Glutamatergic neuron (in vitro differentiated cells): ENCODE results near the gene CD69. TPM values are rescaled to one million over a fixed set of nuclear protein-coding genes. Genes with fewer than 3 reads are reported as not detected.

Experiments used
- DNase-seq: peaks from one replicate; pipeline ENCODE4 v3.0.0; 2022
- H3K27ac Mint-ChIP-seq: one replicate; pipeline ENCODE4 v1.8.0; 2020; ENCODE audit warnings: mild to moderate bottlenecking, mixed read lengths, inconsistent platforms; ENCODE audit not compliant: unreplicated experiment
- H3K27me3 Mint-ChIP-seq: one replicate; pipeline ENCODE4 v1.8.0; 2020; ENCODE audit warnings: mild to moderate bottlenecking, moderate library complexity, mixed read lengths, inconsistent platforms; ENCODE audit not compliant: unreplicated experiment
- H3K36me3 Mint-ChIP-seq: one replicate; pipeline ENCODE4 v1.8.0; 2020; ENCODE audit warnings: mild to moderate bottlenecking, mixed read lengths, inconsistent platforms; ENCODE audit not compliant: unreplicated experiment
- H3K4me1 Mint-ChIP-seq: one replicate; pipeline ENCODE4 v1.8.0; 2020; ENCODE audit warnings: mild to moderate bottlenecking, low read depth, mixed read lengths, inconsistent platforms; ENCODE audit not compliant: unreplicated experiment
- H3K4me3 Mint-ChIP-seq: one replicate; pipeline ENCODE4 v1.8.0; 2020; ENCODE audit warnings: mild to moderate bottlenecking, mixed read lengths, inconsistent platforms; ENCODE audit not compliant: unreplicated experiment
- H3K9me3 Mint-ChIP-seq: one replicate; pipeline ENCODE4 v1.8.0; 2020; ENCODE audit warnings: mild to moderate bottlenecking, moderate library complexity, mixed read lengths, inconsistent platforms; ENCODE audit not compliant: unreplicated experiment
- CTCF ChIP-seq: fragments of 200-600 bp; sonication (generic); IDR thresholded peaks from one replicate; pipeline ENCODE4 v1.5.0; 2021; ENCODE audit not compliant: partially characterized antibody, unreplicated experiment
- total RNA-seq: library from RNA; stranded (reverse); fragmentation: NEBNext Ultra II Directional; extraction: Animal tissue kit (Norgen Biotek cat#: 25700); gene quantifications from one replicate; pipeline ENCODE4 v1.2.1, GENCODE V29; 2021; ENCODE audit not compliant: unreplicated experiment

The CD69 gene
- total RNA-seq, 1 donor from 2014 or later, result not detected

- Mint-ChIP-seq H3K4me3 (no peak overlapping the region), H3K27ac (no peak overlapping the region), H3K27me3 (no peaks in the 10 kb centered on the region), H3K36me3 (no peaks in the 10 kb centered on the region), H3K9me3 (no peaks in the 10 kb centered on the region), H3K4me1 (no peaks in the 10 kb centered on the region)
- DNase-seq, result no peak
- no peak for TF ChIP-seq CTCF
These were observed 2.6 kb downstream of the CD69 start for GRCh38 chr12:9758119-9758518.

GRCh38 chr12:9757433-9758025, 3.2 kb downstream of the CD69 start:
- Mint-ChIP-seq H3K4me3 (no peak overlapping the region), H3K27me3 (no peaks in the 10 kb centered on the region), H3K27ac (no peak overlapping the region), H3K4me1 (no peaks in the 10 kb centered on the region), H3K36me3 (no peaks in the 10 kb centered on the region), H3K9me3 (no peaks in the 10 kb centered on the region)
- TF ChIP-seq CTCF, result no peak
- DNase-seq, result no peak

- DNase-seq, result no peak
- Mint-ChIP-seq H3K27me3 (no peaks in the 10 kb centered on the region), H3K4me3 (no peak overlapping the region), H3K27ac (no peak overlapping the region), H3K9me3 (no peaks in the 10 kb centered on the region), H3K36me3 (no peaks in the 10 kb centered on the region), H3K4me1 (no peaks in the 10 kb centered on the region)
- no peak for TF ChIP-seq CTCF
These were observed 4.0 kb downstream of the CD69 start for GRCh38 chr12:9756706-9757105.

- no peak for TF ChIP-seq CTCF
- no peaks in the 10 kb centered on the region for H3K36me3 Mint-ChIP-seq
- no peaks in the 10 kb centered on the region for H3K9me3 Mint-ChIP-seq
- H3K27me3 Mint-ChIP-seq, result no peaks in the 10 kb centered on the region
- no peak overlapping the region for H3K27ac Mint-ChIP-seq
- DNase-seq, result no peak
- H3K4me3 Mint-ChIP-seq, result no peak overlapping the region
- no peaks in the 10 kb centered on the region for H3K4me1 Mint-ChIP-seq
These were observed 4.5 kb downstream of the CD69 start for GRCh38 chr12:9756170-9756569.

- Mint-ChIP-seq H3K4me1 (no peaks in the 10 kb centered on the region), H3K27ac (no peak overlapping the region), H3K27me3 (no peaks in the 10 kb centered on the region), H3K4me3 (no peak overlapping the region), H3K36me3 (no peaks in the 10 kb centered on the region), H3K9me3 (no peaks in the 10 kb centered on the region)
- no peak for DNase-seq
- TF ChIP-seq CTCF, result no peak
These were observed 5.1 kb downstream of the CD69 start for GRCh38 chr12:9755567-9755966.
